Measurements from ENCODE around the gene FAM47E. TPM values are rescaled to one million over a fixed set of nuclear protein-coding genes. Genes with fewer than 3 reads are reported as not detected.

The FAM47E gene
- total RNA-seq, 1 experiment from 2014 or later, result 1.0 TPM

DNA sequence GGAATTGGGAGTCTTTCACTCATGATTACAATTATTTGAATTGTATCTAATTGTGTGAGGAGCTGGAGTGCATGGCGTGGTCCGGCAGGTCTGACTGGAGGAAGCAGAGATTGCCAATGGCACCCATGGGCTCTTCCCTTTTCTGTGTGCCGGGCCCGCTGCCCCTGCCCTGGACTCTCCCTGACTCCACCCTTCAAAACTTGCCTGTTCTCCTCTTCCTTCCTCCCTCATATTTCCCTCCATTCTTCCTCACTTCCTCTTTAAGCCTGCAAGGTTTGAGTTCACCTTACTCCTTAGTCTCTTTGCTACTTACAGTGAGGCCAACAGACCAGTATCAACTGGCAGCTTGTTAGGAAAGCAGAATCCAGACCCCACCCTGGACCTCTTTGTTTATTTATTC lies 48.5 kb downstream of the FAM47E start:
- no peak overlapping the region for H3K27ac Mint-ChIP-seq (ENCODE audit: low read depth, unreplicated experiment)
- intact Hi-C loops (cut with micrococcal nuclease), result loop anchor here (10.0 kb wide), 1 partner anchor 205 kb away; no protein-coding TSS in a partner anchor
- no TSS peak for BruUV-seq (replicated peaks)
- peaks cover 34% of the 10 kb centered on the region for H3K4me1 Mint-ChIP-seq (ENCODE audit: insufficient read depth, unreplicated experiment)
- ChIA-PET POLR2A (interaction anchor here (1.0 to 2.7 kb wide), 2 partner anchors 9 to 87 kb away, joined by 3 to 18 read pairs; partner anchors contain the start of gene SCARB2), CTCF (interaction anchor here (0.7 kb wide), 1 partner anchor 51 kb away, joined by 3 read pairs; no protein-coding TSS in a partner anchor)
- H3K9me3 Mint-ChIP-seq (ENCODE audit: unreplicated experiment), result no peaks in the 10 kb centered on the region
- no peak for DNase-seq (ENCODE audit: unreplicated experiment)
- no peak overlapping the region for H3K4me3 Mint-ChIP-seq (ENCODE audit: unreplicated experiment)
- peaks cover 13% of the 10 kb centered on the region for H3K36me3 Mint-ChIP-seq (ENCODE audit: insufficient read depth, unreplicated experiment)
- TF ChIP-seq, protein P1, sequence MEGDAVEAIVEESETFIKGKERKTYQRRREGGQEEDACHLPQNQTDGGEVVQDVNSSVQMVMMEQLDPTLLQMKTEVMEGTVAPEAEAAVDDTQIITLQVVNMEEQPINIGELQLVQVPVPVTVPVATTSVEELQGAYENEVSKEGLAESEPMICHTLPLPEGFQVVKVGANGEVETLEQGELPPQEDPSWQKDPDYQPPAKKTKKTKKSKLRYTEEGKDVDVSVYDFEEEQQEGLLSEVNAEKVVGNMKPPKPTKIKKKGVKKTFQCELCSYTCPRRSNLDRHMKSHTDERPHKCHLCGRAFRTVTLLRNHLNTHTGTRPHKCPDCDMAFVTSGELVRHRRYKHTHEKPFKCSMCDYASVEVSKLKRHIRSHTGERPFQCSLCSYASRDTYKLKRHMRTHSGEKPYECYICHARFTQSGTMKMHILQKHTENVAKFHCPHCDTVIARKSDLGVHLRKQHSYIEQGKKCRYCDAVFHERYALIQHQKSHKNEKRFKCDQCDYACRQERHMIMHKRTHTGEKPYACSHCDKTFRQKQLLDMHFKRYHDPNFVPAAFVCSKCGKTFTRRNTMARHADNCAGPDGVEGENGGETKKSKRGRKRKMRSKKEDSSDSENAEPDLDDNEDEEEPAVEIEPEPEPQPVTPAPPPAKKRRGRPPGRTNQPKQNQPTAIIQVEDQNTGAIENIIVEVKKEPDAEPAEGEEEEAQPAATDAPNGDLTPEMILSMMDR (IDR thresholded peaks at IDR 0.05; ENCODE audit: unreplicated experiment), result no peak
- H3K27me3 Mint-ChIP-seq (ENCODE audit: insufficient read depth, unreplicated experiment), result no peaks in the 10 kb centered on the region

DNA sequence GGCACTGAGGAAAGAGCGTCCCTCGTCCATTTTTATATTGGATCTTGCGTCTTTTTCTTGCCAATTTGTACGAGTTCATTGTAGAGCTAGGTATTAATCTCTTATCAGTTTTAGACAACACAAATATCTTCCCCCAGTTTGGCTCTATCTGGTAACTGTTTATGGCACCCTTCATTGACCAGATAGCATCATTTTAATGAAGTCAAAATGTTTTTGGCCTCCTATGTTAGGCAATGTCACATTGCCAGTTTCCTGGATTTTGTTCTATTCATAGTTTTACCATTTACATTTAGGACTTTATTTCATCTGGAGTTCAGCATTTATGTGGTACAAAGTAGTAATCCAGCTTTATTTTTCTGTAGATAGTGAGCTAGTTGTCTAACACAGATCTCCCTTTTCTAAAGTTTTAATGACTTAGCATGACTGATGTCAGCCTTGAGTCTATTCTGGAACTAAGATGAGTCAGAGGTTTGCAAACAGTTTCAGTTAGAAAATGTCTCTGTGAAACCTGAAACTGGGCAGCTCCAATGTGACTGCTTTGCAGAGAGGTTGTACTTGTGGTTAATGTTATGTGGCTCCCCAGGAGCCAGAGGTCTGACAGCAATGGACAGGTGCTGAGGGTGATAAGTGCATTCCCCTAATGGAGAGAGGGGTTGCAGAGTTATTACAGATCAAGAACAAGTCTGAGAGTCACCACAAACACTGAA lies 49.7 kb downstream of the FAM47E start:
- intact Hi-C loops (cut with micrococcal nuclease), result loop anchor here (10.0 kb wide), 1 partner anchor 204 kb away; no protein-coding TSS in a partner anchor
- Mint-ChIP-seq H3K36me3 (ENCODE audit: insufficient read depth, unreplicated experiment) (peaks cover 11% of the 10 kb centered on the region), H3K4me1 (ENCODE audit: insufficient read depth, unreplicated experiment) (peaks cover 40% of the 10 kb centered on the region), H3K27me3 (ENCODE audit: insufficient read depth, unreplicated experiment) (no peaks in the 10 kb centered on the region), H3K27ac (ENCODE audit: low read depth, unreplicated experiment) (peak overlapping the region; percentile 54), H3K9me3 (ENCODE audit: unreplicated experiment) (no peaks in the 10 kb centered on the region), H3K4me3 (ENCODE audit: unreplicated experiment) (no peak overlapping the region)
- TF ChIP-seq, protein P1 (IDR thresholded peaks at IDR 0.05; ENCODE audit: unreplicated experiment), result no peak
- ChIA-PET POLR2A (interaction anchor here (0.7 to 2.7 kb wide), 11 partner anchors 8 to 132 kb away, joined by 3 to 18 read pairs (median 4); partner anchors contain the start of gene SCARB2), CTCF (interaction anchor here (0.6 to 2.2 kb wide), 5 partner anchors 12 to 121 kb away, joined by 3 to 9 read pairs (median 4); no protein-coding TSS in a partner anchor)
- DNase-seq (ENCODE audit: unreplicated experiment), result peak; percentile 89
- no TSS peak for BruUV-seq (replicated peaks)

DNA sequence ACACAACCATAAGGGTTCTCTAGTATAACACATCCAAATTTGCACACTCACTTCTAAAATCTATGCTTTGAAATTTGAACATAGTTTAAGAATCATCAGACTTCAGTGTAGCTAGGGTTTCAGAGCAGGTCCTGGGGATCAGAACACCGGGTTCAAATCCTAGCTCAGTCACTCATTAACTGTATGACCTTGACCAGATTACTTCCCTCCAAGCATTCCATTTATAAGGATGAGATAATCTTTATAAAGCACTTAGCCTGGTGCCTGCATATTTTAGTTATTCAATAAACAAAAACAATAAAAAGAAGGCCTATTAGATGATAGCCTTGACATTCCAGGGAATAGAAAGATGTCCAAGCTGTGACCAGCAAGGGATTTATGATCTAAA lies 50.2 kb downstream of the FAM47E start:
- CTCF ChIA-PET, result interaction anchor here (0.6 to 2.2 kb wide), 5 partner anchors 23 to 128 kb away, joined by 3 to 9 read pairs (median 3); no protein-coding TSS in a partner anchor
- TF ChIP-seq, protein P1 (IDR thresholded peaks at IDR 0.05; ENCODE audit: unreplicated experiment), result no peak
- intact Hi-C loops (cut with micrococcal nuclease), result loop anchor here (10.0 kb wide), 1 partner anchor 203 kb away; no protein-coding TSS in a partner anchor
- BruUV-seq (replicated peaks), result no TSS peak
- no peaks in the 10 kb centered on the region for H3K27me3 Mint-ChIP-seq (ENCODE audit: insufficient read depth, unreplicated experiment)
- POLR2A ChIA-PET, result interaction anchor here (0.6 to 2.7 kb wide), 11 partner anchors 15 to 153 kb away, joined by 3 to 18 read pairs (median 4); partner anchors contain the start of genes NUP54 and SCARB2
- DNase-seq (ENCODE audit: unreplicated experiment), result no peak
- peak overlapping the region; percentile 54 for H3K27ac Mint-ChIP-seq (ENCODE audit: low read depth, unreplicated experiment)
- peaks cover 10% of the 10 kb centered on the region for H3K36me3 Mint-ChIP-seq (ENCODE audit: insufficient read depth, unreplicated experiment)
- no peak overlapping the region for H3K4me3 Mint-ChIP-seq (ENCODE audit: unreplicated experiment)
- H3K4me1 Mint-ChIP-seq (ENCODE audit: insufficient read depth, unreplicated experiment), result peaks cover 40% of the 10 kb centered on the region
- H3K9me3 Mint-ChIP-seq (ENCODE audit: unreplicated experiment), result no peaks in the 10 kb centered on the region

DNA sequence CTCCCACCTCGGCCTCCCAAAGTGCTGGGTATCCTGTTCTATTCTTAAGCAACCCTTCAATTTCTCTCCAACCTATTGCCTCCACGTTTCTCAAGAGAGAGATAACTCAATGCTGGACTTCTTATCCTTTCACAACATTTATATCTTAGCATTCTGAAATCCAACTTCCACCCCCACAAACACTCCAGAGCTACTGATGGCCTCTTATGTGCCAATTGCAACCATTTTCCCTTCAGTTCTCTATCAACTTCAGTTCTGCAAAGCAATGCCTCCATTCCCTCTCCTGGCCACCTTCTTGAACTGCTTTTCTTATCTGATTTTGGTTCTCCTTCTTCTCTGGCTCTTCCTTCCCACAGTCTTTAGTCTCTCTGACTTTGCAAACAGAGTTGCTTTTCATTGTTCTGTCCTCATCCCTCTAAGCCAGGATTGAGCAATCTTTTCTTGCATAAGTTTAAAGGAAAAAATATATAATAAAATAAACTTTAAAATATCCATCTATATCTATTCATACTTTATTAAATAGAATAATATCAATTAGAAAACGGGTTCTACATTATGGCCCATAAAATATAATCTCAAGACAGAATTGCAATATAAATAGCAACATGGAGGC lies 51.4 kb downstream of the FAM47E start:
- Mint-ChIP-seq H3K36me3 (ENCODE audit: insufficient read depth, unreplicated experiment) (peaks cover 10% of the 10 kb centered on the region), H3K27ac (ENCODE audit: low read depth, unreplicated experiment) (no peak overlapping the region), H3K4me1 (ENCODE audit: insufficient read depth, unreplicated experiment) (peaks cover 40% of the 10 kb centered on the region), H3K27me3 (ENCODE audit: insufficient read depth, unreplicated experiment) (no peaks in the 10 kb centered on the region), H3K9me3 (ENCODE audit: unreplicated experiment) (no peaks in the 10 kb centered on the region), H3K4me3 (ENCODE audit: unreplicated experiment) (no peak overlapping the region)
- DNase-seq (ENCODE audit: unreplicated experiment), result peak; percentile 40
- TF ChIP-seq, protein P1 (IDR thresholded peaks at IDR 0.05; ENCODE audit: unreplicated experiment), result no peak
- BruUV-seq (replicated peaks), result no TSS peak
- ChIA-PET CTCF (interaction anchor here (1.0 to 2.2 kb wide), 2 partner anchors 123 to 129 kb away, joined by 3 to 9 read pairs; no protein-coding TSS in a partner anchor), POLR2A (interaction anchor here (0.6 to 2.7 kb wide), 4 partner anchors 90 to 1439 kb away, joined by 3 to 18 read pairs (median 4); partner anchors contain the start of genes NUP54 and SCARB2)
- intact Hi-C loops (cut with micrococcal nuclease), result loop anchor here (10.0 kb wide), 1 partner anchor 202 kb away; no protein-coding TSS in a partner anchor

All from MCF 10A (cell line).